KMS-11 (cell line): ENCODE data around the gene CCDC141.

ENCODE experiments used
- H2AFZ ChIP-seq: fragments of 200-600 bp; sonication (generic); 2 replicates; pipeline ENCODE4 v1.6.1; 2016; ENCODE audit warnings: antibody characterized with exemption, mixed run types, low read depth
- H3K27ac ChIP-seq: fragments of 200-600 bp; sonication (generic); 2 replicates; pipeline ENCODE4 v1.6.1; 2016; ENCODE audit warnings: mild to moderate bottlenecking, mixed run types
- H3K27me3 ChIP-seq: fragments of 200-600 bp; sonication (generic); 2 replicates; pipeline ENCODE4 v1.6.1; 2017; ENCODE audit warnings: mild to moderate bottlenecking, low read depth, mixed run types, moderate library complexity; ENCODE audit not compliant: insufficient read depth
- H3K36me3 ChIP-seq: fragments of 200-600 bp; sonication (generic); 2 replicates; pipeline ENCODE4 v1.6.1; 2017; ENCODE audit warnings: mild to moderate bottlenecking, mixed run types; ENCODE audit not compliant: insufficient read depth
- H3K4me1 ChIP-seq: fragments of 200-600 bp; sonication (generic); 2 replicates; pipeline ENCODE4 v1.6.1; 2016; ENCODE audit warnings: mild to moderate bottlenecking, low read depth, mixed run types; ENCODE audit not compliant: poor library complexity, severe bottlenecking
- H3K4me2 ChIP-seq: fragments of 200-600 bp; sonication (generic); 2 replicates; pipeline ENCODE4 v1.7.0; 2016; ENCODE audit warnings: mild to moderate bottlenecking, mixed run types
- H3K4me3 ChIP-seq: fragments of 200-600 bp; sonication (generic); IDR thresholded peaks from 2 replicates; pipeline ENCODE4 v1.6.1; 2017; ENCODE audit warnings: low read depth, low read length, mixed read lengths; ENCODE audit not compliant: insufficient read depth
- H3K79me2 ChIP-seq: fragments of 200-600 bp; sonication (generic); 2 replicates; pipeline ENCODE4 v1.6.1; 2016; ENCODE audit warnings: low read depth, mixed run types; ENCODE audit not compliant: insufficient read depth
- H3K9ac ChIP-seq: fragments of 200-600 bp; sonication (generic); 2 replicates; pipeline ENCODE4 v1.6.1; 2016; ENCODE audit warnings: mild to moderate bottlenecking, mixed run types
- H4K20me1 ChIP-seq: fragments of 200-600 bp; sonication (generic); 2 replicates; pipeline ENCODE4 v1.6.1; 2016; ENCODE audit warnings: mild to moderate bottlenecking, mixed run types; ENCODE audit not compliant: insufficient read depth
- CTCF ChIP-seq: fragments of 200-600 bp; sonication (generic); conservative IDR thresholded peaks from 2 replicates; pipeline ENCODE4 v1.6.1; 2017; ENCODE audit warnings: low read depth, mild to moderate bottlenecking, antibody characterized with exemption, low read length, moderate library complexity, mixed read lengths

The CCDC141 gene

GRCh38 chr2:178934571-178934970 lies 115.4 kb downstream of the CCDC141 start:
- Histone ChIP-seq H3K4me2 (no peak overlapping the region), H2AFZ (no peak overlapping the region), H3K4me1 (no peaks in the 10 kb centered on the region), H3K27me3 (no peaks in the 10 kb centered on the region), H3K36me3 (no peaks in the 10 kb centered on the region), H3K27ac (no peak overlapping the region), H3K79me2 (no peaks in the 10 kb centered on the region), H3K4me3 (no peak overlapping the region), H4K20me1 (no peaks in the 10 kb centered on the region), H3K9ac (no peak overlapping the region)
- TF ChIP-seq CTCF, result no peak

GRCh38 chr2:178933493-178933892 lies 116.4 kb downstream of the CCDC141 start:
- Histone ChIP-seq H2AFZ (no peak overlapping the region), H4K20me1 (no peaks in the 10 kb centered on the region), H3K27me3 (no peaks in the 10 kb centered on the region), H3K27ac (no peak overlapping the region), H3K4me2 (no peak overlapping the region), H3K36me3 (no peaks in the 10 kb centered on the region), H3K4me1 (no peaks in the 10 kb centered on the region), H3K9ac (no peak overlapping the region), H3K79me2 (no peaks in the 10 kb centered on the region), H3K4me3 (no peak overlapping the region)
- TF ChIP-seq CTCF, result no peak

- H3K4me3 ChIP-seq, result no peak overlapping the region
- no peak for TF ChIP-seq CTCF
- no peaks in the 10 kb centered on the region for H3K4me1 ChIP-seq
- no peak overlapping the region for H3K9ac ChIP-seq
- no peak overlapping the region for H2AFZ ChIP-seq
- H4K20me1 ChIP-seq, result no peaks in the 10 kb centered on the region
- H3K4me2 ChIP-seq, result no peak overlapping the region
- no peaks in the 10 kb centered on the region for H3K27me3 ChIP-seq
- H3K79me2 ChIP-seq, result no peaks in the 10 kb centered on the region
- H3K27ac ChIP-seq, result no peak overlapping the region
- H3K36me3 ChIP-seq, result no peaks in the 10 kb centered on the region
Observed at GRCh38 chr2:178928077-178928476, 121.9 kb downstream of the CCDC141 start.

GRCh38 chr2:178927173-178927572 lies 122.8 kb downstream of the CCDC141 start:
- no peaks in the 10 kb centered on the region for H3K4me1 ChIP-seq
- no peak overlapping the region for H3K4me2 ChIP-seq
- no peaks in the 10 kb centered on the region for H3K27me3 ChIP-seq
- no peak overlapping the region for H2AFZ ChIP-seq
- H3K36me3 ChIP-seq, result no peaks in the 10 kb centered on the region
- H4K20me1 ChIP-seq, result no peaks in the 10 kb centered on the region
- H3K79me2 ChIP-seq, result no peaks in the 10 kb centered on the region
- no peak overlapping the region for H3K9ac ChIP-seq
- TF ChIP-seq CTCF, result no peak
- H3K4me3 ChIP-seq, result no peak overlapping the region
- H3K27ac ChIP-seq, result no peak overlapping the region

GRCh38 chr2:178924817-178925216 lies 125.1 kb downstream of the CCDC141 start:
- Histone ChIP-seq H3K9ac (no peak overlapping the region), H3K36me3 (no peaks in the 10 kb centered on the region), H3K4me2 (no peak overlapping the region), H3K27me3 (no peaks in the 10 kb centered on the region), H3K79me2 (no peaks in the 10 kb centered on the region), H3K4me1 (no peaks in the 10 kb centered on the region), H4K20me1 (no peaks in the 10 kb centered on the region), H3K4me3 (no peak overlapping the region), H2AFZ (no peak overlapping the region), H3K27ac (no peak overlapping the region)
- TF ChIP-seq CTCF, result no peak
